K562 (cell line): ENCODE results near the gene DYNC2I2. TPM values are rescaled to one million over a fixed set of nuclear protein-coding genes. Genes with fewer than 3 reads are reported as not detected.

Experiments used
- ATAC-seq: fragments of 200-7000 bp; cut with Tn5 transposase; 3 replicates; pipeline ENCODE4 v1.9.1; 2020; ENCODE audit warnings: moderate library complexity
- BruUV-seq: library from RNA; stranded (reverse); fragments of 400-500 nt; replicated peaks from 2 replicates; lab custom pipeline; 2021; lab: Mats Ljungman, UMichigan
- CTCF ChIA-PET: fragments of 300-600 bp; formaldehyde crosslinking; extraction: SDS; loops from one replicate; lab custom pipeline; 2021; ENCODE audit warnings: low intra/inter-chr PET ratio; lab: Yijun Ruan, JAX
- POLR2A ChIA-PET: fragments of 300-600, 350-650 bp; sonication (Branson Sonifier 250); formaldehyde crosslinking; extraction: SDS; loops from one replicate; lab custom pipeline; 2021; ENCODE audit warnings: antibody characterized with exemption, inconsistent platforms; lab: Yijun Ruan, JAX
- DNase-seq, 4 experiments: peaks; one replicate each; pipeline versions ENCODE4 v3.0.0 to v3.0.0-alpha.2; 2011 to 2018; ENCODE audit warnings: low spot score in 3 of 4, mixed read lengths in 3 of 4; ENCODE audit errors: extremely low read depth in 1 of 4
- FAIRE-seq: peaks from 2 replicates; lab custom pipeline; 2011; peaks lifted over from hg19 to GRCh38; lab: Jason Lieb, UNC
- H2AFZ ChIP-seq: 2 replicates; pipeline ENCODE4 v1.6.0; 2011; ENCODE audit warnings: low read depth, low read length, control low read depth, inconsistent platforms
- H3K27ac ChIP-seq: fragments of 200-600 bp; 3 replicates; pipeline ENCODE4 v1.8.0; 2011; ENCODE audit warnings: low read depth, mild to moderate bottlenecking, control low read depth, inconsistent platforms, low read length, moderate library complexity, mixed read lengths; ENCODE audit errors: extremely low read depth
- H3K27me3 ChIP-seq, 2 experiments: fragments of 300-600 bp in 1 of 2; 2 replicates in 1 of 2; 3 replicates in 1 of 2; pipeline versions ENCODE4 v1.6.0 to v1.8.0; 2011; ENCODE audit warnings: inconsistent platforms in 2 of 2, low read length in 2 of 2, mild to moderate bottlenecking in 1 of 2, mixed read lengths in 1 of 2, moderate library complexity in 1 of 2; ENCODE audit not compliant: control insufficient read depth in 2 of 2, insufficient read depth in 2 of 2
- H3K36me3 ChIP-seq: fragments of 300-600 bp; 3 replicates; pipeline ENCODE4 v1.8.0; 2011; ENCODE audit warnings: mild to moderate bottlenecking, low read length, inconsistent platforms; ENCODE audit not compliant: control insufficient read depth, insufficient read depth
- H3K4me1 ChIP-seq, 2 experiments: fragments of 200-600 bp in 1 of 2; replicated peaks in 1 of 2; 2 replicates in 1 of 2; 3 replicates in 1 of 2; pipeline versions ENCODE4 v1.5.1 to v1.8.0; 2011; ENCODE audit warnings: inconsistent platforms in 2 of 2, low read length in 2 of 2, mild to moderate bottlenecking in 1 of 2, mixed read lengths in 1 of 2, moderate library complexity in 1 of 2; ENCODE audit not compliant: control insufficient read depth in 2 of 2, insufficient read depth in 2 of 2
- H3K4me2 ChIP-seq: 2 replicates; pipeline ENCODE4 v1.6.1; 2011; ENCODE audit warnings: low read length, control low read depth, inconsistent platforms, mixed read lengths; ENCODE audit not compliant: insufficient read depth
- H3K4me3 ChIP-seq: fragments of 200-600 bp; sonication (generic), shearing (Covaris generic); 2 replicates; pipeline ENCODE4 v1.5.1; 2016; ENCODE audit warnings: control low read depth, inconsistent platforms
- H3K79me2 ChIP-seq: fragments of 200-600 bp; 3 replicates; pipeline ENCODE4 v1.8.0; 2011; ENCODE audit warnings: low read length, inconsistent platforms; ENCODE audit not compliant: control insufficient read depth, insufficient read depth
- H3K9ac ChIP-seq, 2 experiments: 2 replicates each; pipeline versions ENCODE4 v1.6.0 to v1.6.1; 2011; ENCODE audit warnings: low read depth in 2 of 2, low read length in 2 of 2, control low read depth in 1 of 2, inconsistent platforms in 1 of 2, mild to moderate bottlenecking in 1 of 2, mixed read lengths in 1 of 2; ENCODE audit not compliant: insufficient read depth in 1 of 2
- H3K9me1 ChIP-seq: one replicate; pipeline ENCODE4 v1.6.0; 2011; ENCODE audit warnings: inconsistent platforms, mild to moderate bottlenecking, low read length, moderate library complexity; ENCODE audit not compliant: control insufficient read depth, insufficient read depth
- H3K9me3 ChIP-seq: replicated peaks from 2 replicates; pipeline ENCODE4 v1.5.1; 2011; ENCODE audit warnings: low read depth, low read length, inconsistent platforms; ENCODE audit not compliant: control insufficient read depth, insufficient read depth
- H4K20me1 ChIP-seq: replicated peaks from 2 replicates; pipeline ENCODE4 v1.6.1; 2011; ENCODE audit warnings: low read length, inconsistent platforms, mixed read lengths; ENCODE audit not compliant: control insufficient read depth, insufficient read depth
- CTCF ChIP-seq, 3 experiments: IDR thresholded peaks in 2 of 3; conservative IDR thresholded peaks in 1 of 3; 2 replicates each; pipeline ENCODE4 v1.5.1; 2011 to 2012; ENCODE audit warnings: low read length in 3 of 3, mild to moderate bottlenecking in 3 of 3, control low read depth in 2 of 3, improper control_type of control experiment in 1 of 3, inconsistent platforms in 1 of 3, low read depth in 1 of 3, mixed read lengths in 1 of 3, moderate library complexity in 1 of 3; ENCODE audit not compliant: insufficient read depth in 2 of 3
- ETV1 ChIP-seq: fragments of 450-650 bp; conservative IDR thresholded peaks from 2 replicates; pipeline ENCODE4 v1.6.1; 2016; ENCODE audit warnings: missing genetic modification characterization, control low read depth, low read depth, missing compliant biosample characterization
- NFIC ChIP-seq: fragments of 450-650 bp; IDR thresholded peaks from 2 replicates; pipeline ENCODE4 v1.6.1; 2017; ENCODE audit warnings: mild to moderate bottlenecking, inconsistent platforms
- POLR2G ChIP-seq: fragments of 200-400 bp; formaldehyde crosslinking; IDR thresholded peaks from 2 replicates; pipeline ENCODE4 v1.6.1; 2017; ENCODE audit warnings: low read depth, mild to moderate bottlenecking, antibody characterized with exemption, low read length, moderate library complexity
- RBFOX2 ChIP-seq: fragments of 200-400 bp; formaldehyde crosslinking; IDR thresholded peaks from 2 replicates; pipeline ENCODE4 v1.6.1; 2017; ENCODE audit warnings: low read depth, mild to moderate bottlenecking, low read length, moderate library complexity
- SIX5 ChIP-seq, 2 experiments: IDR thresholded peaks; 2 replicates each; pipeline ENCODE4 v1.6.1; 2011; ENCODE audit warnings: low read length in 2 of 2, borderline replicate concordance in 1 of 2, low read depth in 1 of 2, mild to moderate bottlenecking in 1 of 2, moderate library complexity in 1 of 2; ENCODE audit not compliant: insufficient read depth in 1 of 2
- SMARCA4 ChIP-seq: fragments of 450-650 bp; IDR thresholded peaks from 2 replicates; pipeline ENCODE4 v1.6.1; 2016
- ZNF253 ChIP-seq: fragments of 250-450 bp; sonication (Bioruptor Pico); conservative IDR thresholded peaks from 2 replicates; pipeline ENCODE4 v1.6.1; 2021; ENCODE audit warnings: mild to moderate bottlenecking
- WGBS: fragments of 100-300 bp; shearing (Covaris generic); methylation state at CpG from one replicate; pipeline ENCODE4 v1.1.6; 2016; ENCODE audit warnings: low coverage, mixed read lengths; ENCODE audit not compliant: insufficient coverage; ENCODE audit errors: missing lambda C conversion rate; 5-methylcytosine and 5-hydroxymethylcytosine counted together
- in situ Hi-C: fragments of 300-500 bp; cut with MboI; formaldehyde crosslinking; loops from 4 replicates; pipeline ENCODE4 v1.15.0; 2018; ENCODE audit warnings: inconsistent platforms, mixed read lengths
- intact Hi-C: fragments of 100-400 bp; cut with micrococcal nuclease; formaldehyde crosslinking; loops from 2 replicates; pipeline ENCODE4 v1.14.2; 2022
- polyA plus RNA-seq, 8 experiments: library from polyadenylated mRNA; depleted of rRNA in 4 of 8; stranded (reverse) in 5 of 8; unstranded in 3 of 8; fragments of >200 nt; fragmentation: Nextera tagmentation in 2 of 8; fragmentation: Illumina TruSeq in 1 of 8; extraction: Ambion mirVana in 2 of 8; extraction: Trizol in 1 of 8; gene quantifications; 2 replicates each; pipeline versions ENCODE4 v1.2.1 to v1.2.3, GENCODE V29; 2011 to 2014; ENCODE audit warnings: inconsistent platforms in 1 of 8, missing spikeins in 1 of 8
- total RNA-seq, 7 experiments: library from RNA; depleted of rRNA in 6 of 7; stranded (reverse); fragments of >200 nt in 6 of 7; fragmentation: Illumina TruSeq in 2 of 7; extraction: Trizol in 2 of 7; gene quantifications; 2 replicates each; pipeline versions ENCODE4 v1.2.1 to v1.2.3, GENCODE V29; 2011 to 2021; ENCODE audit warnings: low replicate concordance in 1 of 7

DYNC2I2 gene
- total and polyA plus RNA-seq, 9 of the 15 experiments (the other 6 are each of a cell fraction or from before 2014, with no cell fraction given) = 1.5 to 249 (median 70.0) TPM

- WGBS = 93% methylated on average over 19 of the region's 20 CpGs
- DNase-seq = no peak
- in situ Hi-C loops (no loop called here), intact Hi-C loops (no loop called here)
- ChIA-PET POLR2A (no interaction called here), CTCF (no interaction called here)
- FAIRE-seq = no peak
- Histone ChIP-seq H3K27me3 (no peaks in the 10 kb centered on the region), H3K36me3 (peaks cover 87% of the 10 kb centered on the region), H3K4me2 (no peak overlapping the region), H3K4me3 (no peak overlapping the region), H3K9ac (peak overlapping the region in 1 of 2 experiments; percentile 43; a peak in 2 of 4 replicates), H3K79me2 (no peaks in the 10 kb centered on the region), H3K9me3 (no peaks in the 10 kb centered on the region), H3K4me1 (peaks cover 0 to 30% of the 10 kb centered on the region in 2 experiments; a peak in 2 of 5 replicates), H3K9me1 (no peaks in the 10 kb centered on the region), H4K20me1 (no peaks in the 10 kb centered on the region; the same call in 1 of the 2 replicates), H2AFZ (no peak overlapping the region), H3K27ac (no peak overlapping the region)
- no peak for ATAC-seq
- TF ChIP-seq ZNF253 (CRISPR knock-in tag) = no peak
- TF ChIP-seq RBFOX2 = peak; percentile 33; the same call in 1 of the 2 replicates
- no TSS peak for BruUV-seq
These were observed 19.8 kb downstream of the DYNC2I2 start for GRCh38 chr9:128636556-128637530.

GRCh38 chr9:128636024-128636390 is 20.6 kb downstream of the DYNC2I2 start:
- H3K9me3 ChIP-seq = no peaks in the 10 kb centered on the region
- H3K27ac ChIP-seq = no peak overlapping the region
- DNase-seq (no peak), ATAC-seq (peak; percentile 52), FAIRE-seq (no peak)
- H3K79me2 ChIP-seq = no peaks in the 10 kb centered on the region
- H3K4me2 ChIP-seq = no peak overlapping the region
- no peaks in the 10 kb centered on the region; the same call in 1 of the 2 replicates for H4K20me1 ChIP-seq
- intact Hi-C loops = no loop called here
- peak overlapping the region in 1 of 2 experiments; percentile 45; a peak in 2 of 4 replicates for H3K9ac ChIP-seq
- H3K36me3 ChIP-seq = peaks cover 83% of the 10 kb centered on the region
- H3K27me3 ChIP-seq = no peaks in the 10 kb centered on the region
- H2AFZ ChIP-seq = no peak overlapping the region
- ChIA-PET POLR2A (no interaction called here), CTCF (no interaction called here)
- peaks cover 0 to 30% of the 10 kb centered on the region in 2 experiments; a peak in 2 of 5 replicates for H3K4me1 ChIP-seq
- in situ Hi-C loops = no loop called here
- WGBS = 76% methylated on average over 7 of the region's 16 CpGs
- BruUV-seq = no TSS peak
- TF ChIP-seq SMARCA4 (no peak), NFIC (no peak), POLR2G (peak; percentile 17; the same call in 1 of the 2 replicates), ETV1 (tag) (no peak), CTCF (IDR thresholded peaks at IDR 0.05 in 2 of 3, conservative IDR thresholded peaks at IDR 0.05 in 1 of 3; ENCODE audit: insufficient read depth in 2 of 3, low read depth in 1 of 3, low read length in 3 of 3) (peak in 2 of 3 experiments; percentile 4 to 17; a peak in 2 of 6 replicates), SIX5 (IDR thresholded peaks at IDR 0.05; ENCODE audit: borderline replicate concordance in 1 of 2, insufficient read depth in 1 of 2, low read depth in 1 of 2, low read length in 2 of 2) (no peak)
- H3K9me1 ChIP-seq = no peaks in the 10 kb centered on the region
- no peak overlapping the region for H3K4me3 ChIP-seq
